ENCODE results near the gene SLPI.

SLPI gene, protein sequence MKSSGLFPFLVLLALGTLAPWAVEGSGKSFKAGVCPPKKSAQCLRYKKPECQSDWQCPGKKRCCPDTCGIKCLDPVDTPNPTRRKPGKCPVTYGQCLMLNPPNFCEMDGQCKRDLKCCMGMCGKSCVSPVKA

DNA sequence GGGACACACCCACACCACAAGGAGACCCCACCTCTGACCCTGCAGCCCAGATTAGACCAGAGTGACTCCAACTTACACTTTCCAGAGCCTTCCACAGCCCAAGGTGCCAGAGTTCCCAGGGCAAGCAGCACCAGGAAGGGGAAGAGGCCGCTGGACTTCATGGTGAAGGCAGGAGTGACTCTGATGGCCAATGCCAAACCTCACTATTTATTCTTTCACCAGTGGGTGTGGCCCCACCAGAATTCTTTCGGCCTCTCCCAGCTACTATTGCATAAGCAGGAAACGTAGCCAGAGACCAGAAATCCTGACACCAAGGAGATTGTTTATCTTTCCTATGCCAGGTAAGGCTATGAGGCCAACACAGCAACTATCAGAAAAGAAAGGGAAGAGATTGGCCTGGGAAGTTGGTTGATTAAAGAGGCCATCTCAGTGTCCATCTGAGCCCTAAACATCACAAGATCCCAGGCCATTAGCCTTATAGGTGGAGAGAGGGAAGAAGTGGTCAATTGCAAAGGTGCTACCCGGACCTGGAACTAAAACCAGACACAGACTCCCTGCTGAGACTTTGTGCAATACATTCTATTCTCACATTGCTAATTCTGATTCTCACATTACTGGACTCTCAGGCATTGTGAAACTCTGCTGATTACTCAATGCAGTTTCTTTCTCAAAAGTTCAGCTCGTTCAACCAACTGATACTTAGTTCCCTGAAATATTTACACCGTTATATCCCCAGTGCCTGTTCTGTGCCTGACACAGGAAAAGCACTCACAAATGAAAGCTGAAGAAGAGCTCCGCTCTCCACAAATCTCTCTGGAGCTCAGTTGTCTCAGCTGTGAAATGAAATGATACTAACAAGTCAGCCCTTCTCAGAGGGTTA, at the start of gene SLPI:
SLPI (minus strand) TSS at position 182 of the 880 bp plus-strand sequence; CDS start at position 161, 21 bp downstream.
- peak; percentile 49 to 52 for DNase-seq

- DNase-seq, result no peak
Measured at GRCh38 chr20:45303586-45304463, 49.5 kb upstream of the SLPI start.

GRCh38 chr20:45301824-45302271, 47.5 kb upstream of the SLPI start:
- no peak for DNase-seq

GRCh38 chr20:45300961-45301360, 46.6 kb upstream of the SLPI start:
- peak; percentile 15 to 37 for DNase-seq

GRCh38 chr20:45299786-45300185, 45.4 kb upstream of the SLPI start:
- DNase-seq, result no peak

DNA sequence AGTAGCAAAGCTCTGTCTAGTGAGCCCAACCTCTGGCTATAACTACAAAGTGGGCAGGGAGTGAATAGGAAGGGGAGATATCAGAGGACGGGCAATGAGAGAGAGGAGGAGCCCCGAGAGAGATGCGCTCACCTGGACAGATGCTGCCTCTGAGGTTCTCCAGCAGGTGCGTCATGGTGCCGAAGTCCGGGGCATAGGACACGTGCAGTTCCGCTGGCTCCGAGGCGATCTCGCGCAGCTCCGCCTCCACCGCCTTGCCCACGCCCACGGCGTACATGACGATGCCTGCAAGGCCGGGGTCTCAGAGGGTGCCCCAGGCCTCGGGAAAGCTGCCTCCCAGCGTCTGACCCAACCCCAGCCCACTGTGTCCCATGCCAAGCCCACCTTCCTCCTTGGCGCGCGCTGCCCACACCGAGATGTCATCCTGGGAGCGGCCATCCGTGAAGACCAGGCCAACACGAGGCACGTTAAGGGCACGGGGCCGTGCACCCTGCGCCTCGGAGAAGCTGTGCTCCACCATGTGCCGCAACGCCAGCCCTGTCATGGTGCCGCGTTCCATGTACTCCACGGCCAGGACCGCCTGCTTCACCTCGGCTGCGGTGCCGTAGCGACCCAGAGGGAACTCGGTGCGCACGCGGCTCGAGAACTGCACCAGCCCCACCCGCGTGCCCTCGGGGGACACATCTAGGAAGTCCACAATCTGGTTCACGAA, 43.6 kb upstream of the SLPI start:
- no peak for DNase-seq

DNA sequence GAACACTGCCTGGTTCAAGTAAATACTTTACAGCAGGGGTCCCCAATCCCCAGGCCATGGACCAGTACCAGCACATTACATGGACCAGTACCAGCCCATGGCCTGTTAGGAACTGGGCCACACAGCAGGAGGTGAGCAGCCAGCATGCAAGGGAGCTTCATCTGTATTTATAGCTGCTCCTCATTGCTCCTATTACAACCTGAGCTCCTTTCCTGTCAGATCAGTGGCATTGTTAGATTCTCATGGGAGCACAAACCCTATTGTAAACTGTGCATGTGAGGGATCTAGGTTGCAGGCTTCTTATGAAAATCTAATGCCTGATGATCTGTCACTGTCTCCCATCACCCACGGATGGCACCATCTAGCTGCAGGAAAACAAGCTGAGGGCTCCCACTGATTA, 40.3 kb upstream of the SLPI start:
- no peak for DNase-seq

DNA sequence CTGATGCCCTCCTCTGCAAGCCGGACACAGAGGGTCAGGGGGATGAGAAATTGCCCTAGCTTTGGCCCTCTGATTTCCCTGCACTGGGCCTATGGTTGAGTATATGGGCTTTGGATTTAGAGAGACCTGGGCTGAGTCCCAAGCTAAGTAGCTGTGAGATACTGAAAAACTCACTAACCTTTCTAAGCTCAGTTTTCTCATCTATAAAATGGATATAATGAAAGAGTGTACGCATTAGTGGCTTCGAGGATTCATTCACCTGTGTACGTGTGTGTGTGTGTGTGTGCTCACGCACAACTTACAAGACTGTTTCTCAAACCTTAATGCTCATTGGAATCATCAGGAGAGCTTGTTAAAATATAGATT, 39.6 kb upstream of the SLPI start:
- DNase-seq, result no peak

GRCh38 chr20:45293041-45294002, 39.0 kb upstream of the SLPI start:
- DNase-seq, result peak; percentile 34 to 51

DNA sequence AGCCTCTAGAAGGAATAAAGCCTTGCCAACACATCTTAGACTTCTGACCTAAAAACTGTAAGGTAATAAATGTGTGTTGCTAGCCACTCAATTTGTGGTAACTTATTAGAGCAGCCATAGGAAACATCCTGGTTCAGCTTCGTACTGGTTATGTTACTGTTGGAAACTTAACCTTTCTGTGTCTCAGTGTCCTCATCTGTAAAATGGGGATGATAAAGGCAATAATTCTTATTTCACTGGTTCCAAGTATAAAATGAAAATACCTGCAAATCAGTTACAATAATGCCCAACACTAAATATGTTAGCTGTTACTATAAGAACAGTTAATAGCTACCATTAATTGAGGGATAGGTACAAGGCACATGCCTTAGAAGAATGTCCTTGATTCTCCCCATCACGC, 38.0 kb upstream of the SLPI start:
- DNase-seq, result no peak

GRCh38 chr20:45291526-45291925, 37.2 kb upstream of the SLPI start:
- DNase-seq, result no peak

DNA sequence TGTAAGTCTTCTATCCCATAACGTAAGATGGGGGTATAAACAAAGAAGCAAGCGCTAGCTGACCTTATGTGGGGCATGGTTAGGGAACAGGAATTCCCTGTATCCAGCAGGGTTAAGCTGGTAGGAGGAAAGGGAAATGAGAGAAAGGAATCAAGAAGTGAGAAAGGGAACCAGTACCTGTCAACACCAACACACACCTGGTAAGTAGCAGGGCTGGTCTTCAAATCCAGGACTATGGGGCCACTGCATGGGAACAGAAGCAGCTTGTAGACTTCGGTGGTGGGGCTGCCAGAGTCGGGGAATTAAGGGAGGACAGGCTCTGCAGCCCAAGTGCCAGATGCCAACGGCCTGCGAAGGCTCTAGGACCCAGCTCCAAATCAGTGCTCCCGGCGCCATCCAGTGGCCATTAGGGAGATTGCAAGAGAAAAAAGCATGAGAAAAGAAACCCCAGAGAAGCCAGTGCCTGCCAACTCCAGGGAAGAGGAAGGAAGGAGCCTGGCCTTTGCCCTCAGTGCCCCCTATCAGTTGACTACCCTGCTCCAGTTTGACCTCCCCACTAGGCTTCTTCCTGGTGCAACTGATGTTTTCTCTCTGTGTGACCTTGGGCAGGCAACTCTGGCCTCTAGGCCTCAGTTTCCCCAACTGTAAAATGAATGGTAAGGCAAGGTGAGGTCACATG, 36.5 kb upstream of the SLPI start:
- peak; percentile 75 to 85 for DNase-seq

DNA sequence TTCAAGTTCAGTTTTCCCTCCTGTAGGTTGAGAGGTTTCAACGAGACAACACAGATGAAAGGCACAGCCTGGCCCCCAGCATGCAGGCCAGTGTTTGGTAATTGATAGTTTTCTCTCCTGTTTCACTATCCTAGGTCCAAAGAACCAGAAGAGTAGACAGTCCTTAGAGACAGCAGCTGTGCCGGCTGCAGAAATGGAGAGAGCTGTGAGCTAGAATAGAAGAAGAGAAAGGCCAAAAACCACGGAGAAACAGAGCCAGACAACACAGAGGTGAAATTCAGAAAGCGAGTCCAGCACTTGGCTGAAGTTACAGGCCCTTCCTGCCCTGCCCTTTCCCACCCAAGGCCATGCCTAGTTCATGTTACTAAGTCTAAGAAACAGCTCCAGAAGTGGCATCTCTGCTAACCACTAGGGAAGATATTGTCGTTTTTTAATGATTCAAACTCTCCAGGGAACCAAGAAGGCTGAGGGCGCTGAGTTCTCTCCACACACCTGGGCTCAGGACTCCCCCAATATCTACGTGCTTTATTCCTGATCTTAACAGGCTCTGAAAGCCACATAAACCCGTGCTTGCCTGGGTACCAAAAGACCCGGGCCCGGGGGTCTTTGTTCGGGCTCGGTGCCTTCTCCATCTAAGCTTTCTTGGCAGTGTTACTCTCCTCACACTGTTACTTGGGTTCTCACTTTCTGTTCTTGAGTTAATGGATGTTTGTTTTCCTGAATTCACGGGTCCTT, 35.7 kb upstream of the SLPI start:
- no peak for DNase-seq

DNA sequence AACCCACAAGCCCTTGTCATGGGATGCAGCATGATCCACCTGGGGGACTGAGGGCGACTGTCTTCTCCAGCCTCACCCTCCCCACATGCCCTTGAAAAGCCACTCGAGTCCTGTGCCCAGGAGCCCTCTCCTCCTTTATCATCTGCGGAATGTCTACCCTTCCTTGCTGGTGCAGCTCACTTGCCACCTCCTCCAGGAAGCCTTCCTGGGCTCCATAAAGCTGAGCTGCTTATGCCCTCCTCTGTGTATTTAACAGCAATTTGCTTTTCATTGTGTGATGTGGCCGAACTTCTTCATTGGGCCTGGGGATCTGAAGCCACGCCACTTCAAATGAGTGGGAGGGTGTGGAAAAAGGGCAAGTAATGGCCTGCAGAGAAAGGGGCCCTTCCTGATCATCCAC, 34.5 kb upstream of the SLPI start:
- DNase-seq, result no peak

DNA sequence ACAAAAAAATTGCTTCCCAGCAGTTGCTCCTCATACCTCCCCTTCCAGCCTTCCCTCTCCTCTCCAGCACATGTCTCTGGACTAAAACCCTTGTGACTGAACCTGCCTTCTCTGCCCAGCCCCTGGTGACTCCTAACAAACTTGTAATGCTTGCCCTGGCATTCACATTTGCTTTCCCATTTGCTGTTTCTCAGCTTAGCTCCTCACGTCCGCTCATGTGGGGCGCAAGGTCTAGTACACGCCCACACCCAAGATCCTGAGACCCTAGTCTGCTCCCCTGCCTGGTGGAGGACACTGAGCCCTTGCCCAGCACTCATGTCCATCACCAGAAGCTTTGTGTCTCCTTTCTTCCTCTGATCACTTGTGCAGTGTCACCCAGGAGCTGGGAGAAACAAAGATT, 34.0 kb upstream of the SLPI start:
- no peak for DNase-seq

GRCh38 chr20:45283551-45284057, 29.2 kb upstream of the SLPI start:
- DNase-seq, result no peak

DNA sequence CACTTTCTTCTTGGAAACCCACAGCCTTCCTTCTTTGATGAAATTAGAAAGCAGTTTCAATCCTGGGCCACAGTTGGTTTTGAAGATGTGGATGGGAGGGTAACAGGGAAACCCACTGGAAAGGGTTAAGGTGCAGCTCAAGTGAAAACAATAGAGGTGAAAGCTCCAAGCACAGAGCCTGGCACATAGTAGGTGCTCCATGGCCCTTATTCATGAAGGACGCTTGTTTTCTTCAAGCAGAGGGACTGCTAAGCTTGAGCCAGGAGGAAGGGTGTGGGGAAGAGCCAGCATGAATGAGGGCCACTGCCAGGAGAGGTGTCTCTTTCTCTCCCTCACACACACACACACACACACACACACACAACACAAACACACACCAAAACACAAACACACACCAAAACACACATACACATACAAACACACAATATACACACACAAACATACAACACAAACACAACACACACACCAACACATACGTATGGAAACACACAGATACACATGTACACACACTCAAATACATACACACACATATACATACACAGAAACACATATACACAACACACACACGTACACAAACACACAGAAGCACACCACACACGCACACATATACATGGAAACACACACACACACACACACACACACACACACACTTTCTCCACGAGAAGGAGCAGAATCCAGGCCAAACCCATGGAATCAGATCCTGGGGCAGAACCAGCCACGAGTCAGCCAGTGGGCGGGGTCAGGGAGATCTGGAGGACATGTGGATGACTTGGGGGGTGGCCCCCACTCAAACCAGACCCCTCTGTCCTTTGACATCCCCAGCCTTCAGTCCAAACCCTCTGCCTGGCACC, 28.6 kb upstream of the SLPI start:
- no peak for DNase-seq

GRCh38 chr20:45279992-45280391, 25.6 kb upstream of the SLPI start:
- no peak for DNase-seq

DNA sequence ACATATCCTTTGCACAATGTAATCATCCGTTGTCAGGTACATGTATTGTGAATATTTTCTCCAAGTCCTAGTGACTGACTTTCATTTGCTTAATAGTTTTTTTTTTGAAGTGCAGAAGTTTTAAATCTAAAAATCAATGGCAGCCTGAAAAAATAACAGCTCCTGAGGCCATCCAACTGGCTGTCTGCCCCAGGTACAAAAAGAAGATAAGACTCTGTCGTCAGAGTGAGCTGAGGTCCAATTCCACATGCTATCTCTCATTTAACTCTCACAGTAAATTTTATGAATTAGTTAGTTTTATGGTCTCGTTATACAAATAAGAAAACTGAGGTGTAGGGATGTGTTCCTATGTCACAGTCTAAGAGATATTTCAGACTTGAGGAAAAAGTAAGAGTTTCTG, 21.0 kb upstream of the SLPI start:
- no peak for DNase-seq

All from Kasumi-1 (cell line).